B cell (primary cell): ENCODE data around the gene KIF3C.

Experiments used
- CTCF ChIP-seq: fragments of 200-600 bp; IDR thresholded peaks from one replicate; pipeline ENCODE4 v1.8.0; 2022; ENCODE audit warnings: antibody characterized with exemption, mild to moderate bottlenecking
- EZH2 ChIP-seq: IDR thresholded peaks from 2 replicates; pipeline ENCODE4 v1.6.1; 2012; ENCODE audit warnings: borderline replicate concordance, low read depth, mild to moderate bottlenecking, moderate library complexity, low read length; ENCODE audit not compliant: insufficient read depth, poor library complexity, severe bottlenecking

- TF ChIP-seq CTCF (no peak), EZH2 (no peak)
Measured at GRCh38 chr2:25891672-25892071, 90.6 kb downstream of the KIF3C start.
